GM23248 (cell line): ENCODE data around the gene COX5B.

Experiments
- EZH2 ChIP-seq: fragments of 200-600 bp; sonication (generic); IDR thresholded peaks from 2 replicates; pipeline ENCODE4 v1.6.1; 2018; ENCODE audit warnings: antibody characterized with exemption, mild to moderate bottlenecking; ENCODE audit not compliant: insufficient read depth, poor library complexity, severe bottlenecking
- EZH2phosphoT487 ChIP-seq: fragments of 200-600 bp; sonication (generic); IDR thresholded peaks from 2 replicates; pipeline ENCODE4 v1.6.1; 2018; ENCODE audit warnings: antibody characterized with exemption, moderate library complexity, mild to moderate bottlenecking, low read depth; ENCODE audit not compliant: insufficient read depth

DNA sequence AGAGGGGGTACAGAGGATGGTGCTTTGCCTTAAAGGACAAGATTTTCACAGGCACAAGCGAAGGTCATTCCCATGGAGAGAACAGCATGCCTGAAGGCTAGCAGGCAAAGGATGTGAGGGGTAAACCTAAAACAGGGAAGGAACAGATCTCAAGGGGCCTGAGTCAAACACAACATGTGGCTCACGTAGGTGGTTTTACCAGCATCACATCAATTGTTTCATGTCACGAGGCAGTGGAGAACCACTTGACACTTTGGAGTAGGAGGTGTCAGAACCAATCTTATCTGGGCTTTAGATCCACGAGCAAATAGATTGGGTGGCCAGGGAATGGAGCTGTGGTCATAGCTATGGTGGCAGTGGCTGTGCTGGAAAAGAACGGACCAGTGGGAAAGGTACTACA, 8.4 kb downstream of the COX5B start:
- TF ChIP-seq EZH2 = no peak
- TF ChIP-seq EZH2phosphoT487 = no peak
